Fibroblast of the conjunctiva (primary cell): Measurements from ENCODE around the gene PRAF2.

Experiments
- DNase-seq: peaks from one replicate; pipeline ENCODE4 v3.0.0-alpha.2; 2010; ENCODE audit warnings: low read depth

Gene PRAF2

GRCh38 chrX:49072712-49073095 lies 1.1 kb downstream of the PRAF2 start:
- DNase-seq: no peak

GRCh38 chrX:49071877-49072711 lies 1.7 kb downstream of the PRAF2 start:
- DNase-seq: peak; percentile 64

- no peak for DNase-seq
Measured at GRCh38 chrX:49070988-49071387, 2.8 kb downstream of the PRAF2 start.

- DNase-seq: no peak
Measured at GRCh38 chrX:49069038-49069437, 4.8 kb downstream of the PRAF2 start.

- DNase-seq: no peak
Measured at GRCh38 chrX:49067285-49068120, 6.3 kb downstream of the PRAF2 start.

GRCh38 chrX:49066690-49067089 lies 7.1 kb downstream of the PRAF2 start:
- no peak for DNase-seq

- DNase-seq: no peak
Measured at GRCh38 chrX:49066278-49066677, 7.5 kb downstream of the PRAF2 start.

- DNase-seq: no peak
Measured at GRCh38 chrX:49064735-49065134, 9.1 kb downstream of the PRAF2 start.

GRCh38 chrX:49064303-49064702 lies 9.5 kb downstream of the PRAF2 start:
- DNase-seq: no peak

- no peak for DNase-seq
Measured at GRCh38 chrX:49063715-49064114, 10.1 kb downstream of the PRAF2 start.

- no peak for DNase-seq
Measured at GRCh38 chrX:49061916-49062315, 11.9 kb downstream of the PRAF2 start.

GRCh38 chrX:49061490-49061889 lies 12.3 kb downstream of the PRAF2 start:
- DNase-seq: no peak

- no peak for DNase-seq
Measured at GRCh38 chrX:49060914-49061313, 12.9 kb downstream of the PRAF2 start.

- no peak for DNase-seq
Measured at GRCh38 chrX:49059681-49060085, 14.1 kb downstream of the PRAF2 start.

- no peak for DNase-seq
Measured at GRCh38 chrX:49059201-49059600, 14.6 kb downstream of the PRAF2 start.

GRCh38 chrX:49058794-49059193 lies 15.0 kb downstream of the PRAF2 start, which contains the start of gene CCDC120:
Gene CCDC120 (plus strand): TSS chrX:49058999. CDS start chrX:49062042, 3,043 bp downstream.
- DNase-seq: no peak

- DNase-seq: no peak
Measured at GRCh38 chrX:49054073-49054762, 19.6 kb downstream of the PRAF2 start.

- DNase-seq: no peak
Measured at GRCh38 chrX:49053223-49054072, 20.4 kb downstream of the PRAF2 start.

- no peak for DNase-seq
Measured at GRCh38 chrX:49043987-49044281, 29.9 kb downstream of the PRAF2 start.

- DNase-seq: peak; percentile 99
Measured at GRCh38 chrX:49043220-49043986, 30.4 kb downstream of the PRAF2 start, which contains the start of gene TFE3. Gene TFE3 (minus strand): TSS chrX:49043357. CDS start chrX:49043226, 131 bp downstream.
